MCF 10A (cell line): ENCODE results near the gene VPS13A. TPM values are rescaled to one million over a fixed set of nuclear protein-coding genes. Genes with fewer than 3 reads are reported as not detected.

Experiments used
- Bru-seq: library from RNA; stranded (reverse); fragments of 400-500 nt; gene quantifications from one replicate; lab custom pipeline; 2021; lab: Mats Ljungman, UMichigan
- BruChase-seq, 2 experiments: library from RNA; stranded (reverse); fragments of 400-500 nt; gene quantifications; one replicate each; lab custom pipeline; 2021; lab: Mats Ljungman, UMichigan
- BruUV-seq: library from RNA; stranded (reverse); fragments of 400-500 nt; replicated peaks from 2 replicates; lab custom pipeline; 2021; lab: Mats Ljungman, UMichigan
- CTCF ChIA-PET: fragments of 300-600 bp; sonication (Branson Sonifier 250); formaldehyde crosslinking; extraction: SDS; loops from one replicate; lab custom pipeline; 2021; ENCODE audit warnings: antibody characterized with exemption, inconsistent platforms; lab: Yijun Ruan, JAX
- POLR2A ChIA-PET: fragments of 300-600, 350-650 bp; sonication (Branson Sonifier 250); formaldehyde crosslinking; extraction: SDS; loops from one replicate; lab custom pipeline; 2020; ENCODE audit warnings: antibody characterized with exemption, inconsistent platforms; lab: Yijun Ruan, JAX
- DNase-seq: peaks from one replicate; pipeline ENCODE4 v3.0.0-alpha.2; 2018; ENCODE audit not compliant: unreplicated experiment
- H3K27ac Mint-ChIP-seq: one replicate; pipeline ENCODE4 v1.8.0; 2022; ENCODE audit warnings: mild to moderate bottlenecking, low read depth, mixed read lengths; ENCODE audit not compliant: unreplicated experiment
- H3K27me3 Mint-ChIP-seq: one replicate; pipeline ENCODE4 v1.8.0; 2022; ENCODE audit warnings: mixed read lengths; ENCODE audit not compliant: insufficient read depth, unreplicated experiment
- H3K36me3 Mint-ChIP-seq: one replicate; pipeline ENCODE4 v1.8.0; 2022; ENCODE audit warnings: mild to moderate bottlenecking, moderate library complexity, mixed read lengths; ENCODE audit not compliant: insufficient read depth, unreplicated experiment
- H3K4me1 Mint-ChIP-seq: one replicate; pipeline ENCODE4 v1.8.0; 2022; ENCODE audit warnings: mixed read lengths; ENCODE audit not compliant: insufficient read depth, unreplicated experiment
- H3K4me3 Mint-ChIP-seq: one replicate; pipeline ENCODE4 v1.8.0; 2022; ENCODE audit warnings: mild to moderate bottlenecking, moderate library complexity, mixed read lengths; ENCODE audit not compliant: unreplicated experiment
- H3K9me3 Mint-ChIP-seq: one replicate; pipeline ENCODE4 v1.8.0; 2022; ENCODE audit warnings: mixed read lengths; ENCODE audit not compliant: unreplicated experiment
- CTCF ChIP-seq: fragments of 200-600 bp; IDR thresholded peaks from one replicate; pipeline ENCODE4 v1.8.0; 2022; ENCODE audit warnings: antibody characterized with exemption, mild to moderate bottlenecking; ENCODE audit not compliant: unreplicated experiment
- intact Hi-C: fragments of 100-400 bp; cut with micrococcal nuclease; formaldehyde crosslinking; loops from 2 replicates; pipeline ENCODE4 v1.14.1; 2022
- long read RNA-seq: library from polyadenylated mRNA; stranded (forward); transcript quantifications from one replicate; pipeline ENCODE4 v2.0.0, GENCODE V29; 2022
- total RNA-seq: library from RNA; stranded (reverse); gene quantifications from 2 replicates; pipeline ENCODE4 v1.2.3, GENCODE V29; 2022

Gene VPS13A
- 23.5 and 29.6 TPM in 2 replicates for total RNA-seq
- Bru-seq, nascent RNA: percentile 77 among the genes with signal in this experiment
- percentile 77 among the genes with signal in this experiment for BruChase-seq, experiment 1, labeled RNA remaining after a 6-hour chase
- percentile 79 among the genes with signal in this experiment for BruChase-seq, experiment 2, labeled RNA remaining after a 2-hour chase
- long read RNA-seq, partial matches to known transcripts: 1 of 3 reads
- long read RNA-seq, other reads (novel, unspliced or antisense): 2 of 3 reads

- DNase-seq: peak; percentile 91
- Mint-ChIP-seq H3K4me3 (peak within 1 kb of the TSS; percentile 96), H3K36me3 (no peaks in the 10 kb centered on the region), H3K27ac (peak within 1 kb of the TSS; percentile 71), H3K4me1 (peaks cover 14% of the 10 kb centered on the region), H3K27me3 (no peaks in the 10 kb centered on the region), H3K9me3 (no peaks in the 10 kb centered on the region)
- ChIA-PET POLR2A (interaction anchor here (0.5 to 3.8 kb wide), 11 partner anchors 11 to 1091 kb away, joined by 3 to 24 read pairs (median 4); no protein-coding TSS in a partner anchor), CTCF (interaction anchor here (0.8 to 3.3 kb wide), 6 partner anchors 11 to 366 kb away, joined by 3 to 34 read pairs (median 4); no protein-coding TSS in a partner anchor)
- intact Hi-C loops: loop anchor here (5.0 kb wide), 2 partner anchors 40 to 115 kb away; no protein-coding TSS in a partner anchor
- TF ChIP-seq CTCF: no peak
- no TSS peak for BruUV-seq
Measured at GRCh38 chr9:77177143-77177893, at the start of gene VPS13A. Gene VPS13A (plus strand): TSS chr9:77177534. CDS start chr9:77177705, 171 bp downstream.

DNA sequence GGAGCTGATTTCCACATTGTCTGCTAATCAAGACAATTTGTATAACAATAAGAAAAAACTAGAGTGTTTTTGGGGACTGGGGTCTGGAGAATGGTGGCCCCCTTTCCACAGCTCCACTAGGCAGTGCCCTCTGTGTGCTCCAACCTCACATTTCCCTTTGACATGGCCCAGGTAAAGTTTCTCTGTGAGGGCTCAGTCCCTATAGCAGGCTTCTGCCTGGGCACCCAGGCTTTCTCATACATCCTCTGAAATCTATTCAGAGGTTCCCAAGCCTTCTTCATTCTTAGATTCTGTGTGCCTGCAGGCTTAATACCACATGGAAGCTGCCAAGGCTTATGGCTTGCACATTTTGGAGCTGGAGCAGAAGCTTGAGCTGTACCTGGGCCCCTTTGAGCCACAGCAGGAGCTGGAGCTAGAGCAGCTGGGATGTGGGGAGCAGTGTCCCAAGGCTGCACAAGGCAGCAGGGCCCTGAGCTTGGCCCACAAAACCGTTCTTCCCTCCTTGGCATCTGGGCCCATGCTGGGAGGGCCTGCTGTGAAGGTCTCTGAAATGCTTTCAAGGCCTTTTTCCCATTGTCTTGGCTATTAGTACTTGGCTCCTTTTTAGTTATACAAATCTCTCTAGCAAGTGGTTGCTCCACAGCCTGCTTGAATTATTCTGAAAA, 49.1 kb upstream of the VPS13A start:
- H3K4me1 Mint-ChIP-seq: no peaks in the 10 kb centered on the region
- intact Hi-C loops: no loop called here
- BruUV-seq: no TSS peak
- H3K36me3 Mint-ChIP-seq: no peaks in the 10 kb centered on the region
- ChIA-PET CTCF (interaction anchor here (1.0 to 1.2 kb wide), 2 partner anchors 21 to 133 kb away, joined by 3 to 4 read pairs; no protein-coding TSS in a partner anchor), POLR2A (no interaction called here)
- H3K27ac Mint-ChIP-seq: no peak overlapping the region
- TF ChIP-seq CTCF: no peak
- no peaks in the 10 kb centered on the region for H3K27me3 Mint-ChIP-seq
- H3K4me3 Mint-ChIP-seq: no peak overlapping the region
- no peaks in the 10 kb centered on the region for H3K9me3 Mint-ChIP-seq
- no peak for DNase-seq

DNA sequence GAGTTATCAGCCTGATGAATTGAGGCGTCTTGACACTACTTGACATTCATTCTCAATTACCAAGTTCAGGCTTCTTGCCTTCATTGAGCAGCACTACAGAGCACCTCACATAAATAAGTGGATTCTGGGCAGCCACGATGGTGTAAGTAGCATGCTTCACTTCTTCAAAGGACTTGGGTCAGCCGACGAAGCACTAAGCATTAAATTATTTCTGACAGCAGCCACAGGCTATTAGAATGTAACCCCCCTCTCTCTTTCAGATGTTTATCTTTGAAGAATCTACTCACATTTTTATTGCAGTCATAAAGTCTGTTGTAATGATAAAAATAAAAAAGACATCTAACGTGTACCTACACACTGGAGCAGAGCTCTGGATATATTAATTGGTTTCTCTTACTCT, 45.9 kb upstream of the VPS13A start:
- TF ChIP-seq CTCF: no peak
- Mint-ChIP-seq H3K4me3 (no peak overlapping the region), H3K36me3 (no peaks in the 10 kb centered on the region), H3K9me3 (no peaks in the 10 kb centered on the region), H3K27ac (no peak overlapping the region), H3K27me3 (no peaks in the 10 kb centered on the region), H3K4me1 (no peaks in the 10 kb centered on the region)
- ChIA-PET CTCF (no interaction called here), POLR2A (no interaction called here)
- no TSS peak for BruUV-seq
- intact Hi-C loops: no loop called here
- DNase-seq: no peak
